HG03432 (cell line): ENCODE data around the gene FRMD8.

Experiments used
- ATAC-seq: cut with Tn5 transposase; IDR thresholded peaks from one replicate; pipeline ENCODE4 v1.9.1; 2021; ENCODE audit warnings: mild to moderate bottlenecking, moderate library complexity; ENCODE audit not compliant: unreplicated experiment

FRMD8 gene, protein sequence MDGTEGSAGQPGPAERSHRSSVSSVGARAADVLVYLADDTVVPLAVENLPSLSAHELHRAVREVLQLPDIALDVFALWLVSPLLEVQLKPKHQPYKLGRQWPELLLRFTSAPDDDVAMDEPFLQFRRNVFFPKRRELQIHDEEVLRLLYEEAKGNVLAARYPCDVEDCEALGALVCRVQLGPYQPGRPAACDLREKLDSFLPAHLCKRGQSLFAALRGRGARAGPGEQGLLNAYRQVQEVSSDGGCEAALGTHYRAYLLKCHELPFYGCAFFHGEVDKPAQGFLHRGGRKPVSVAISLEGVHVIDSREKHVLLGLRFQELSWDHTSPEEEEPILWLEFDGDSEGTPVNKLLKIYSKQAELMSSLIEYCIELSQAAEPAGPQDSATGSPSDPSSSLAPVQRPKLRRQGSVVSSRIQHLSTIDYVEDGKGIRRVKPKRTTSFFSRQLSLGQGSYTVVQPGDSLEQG

DNA sequence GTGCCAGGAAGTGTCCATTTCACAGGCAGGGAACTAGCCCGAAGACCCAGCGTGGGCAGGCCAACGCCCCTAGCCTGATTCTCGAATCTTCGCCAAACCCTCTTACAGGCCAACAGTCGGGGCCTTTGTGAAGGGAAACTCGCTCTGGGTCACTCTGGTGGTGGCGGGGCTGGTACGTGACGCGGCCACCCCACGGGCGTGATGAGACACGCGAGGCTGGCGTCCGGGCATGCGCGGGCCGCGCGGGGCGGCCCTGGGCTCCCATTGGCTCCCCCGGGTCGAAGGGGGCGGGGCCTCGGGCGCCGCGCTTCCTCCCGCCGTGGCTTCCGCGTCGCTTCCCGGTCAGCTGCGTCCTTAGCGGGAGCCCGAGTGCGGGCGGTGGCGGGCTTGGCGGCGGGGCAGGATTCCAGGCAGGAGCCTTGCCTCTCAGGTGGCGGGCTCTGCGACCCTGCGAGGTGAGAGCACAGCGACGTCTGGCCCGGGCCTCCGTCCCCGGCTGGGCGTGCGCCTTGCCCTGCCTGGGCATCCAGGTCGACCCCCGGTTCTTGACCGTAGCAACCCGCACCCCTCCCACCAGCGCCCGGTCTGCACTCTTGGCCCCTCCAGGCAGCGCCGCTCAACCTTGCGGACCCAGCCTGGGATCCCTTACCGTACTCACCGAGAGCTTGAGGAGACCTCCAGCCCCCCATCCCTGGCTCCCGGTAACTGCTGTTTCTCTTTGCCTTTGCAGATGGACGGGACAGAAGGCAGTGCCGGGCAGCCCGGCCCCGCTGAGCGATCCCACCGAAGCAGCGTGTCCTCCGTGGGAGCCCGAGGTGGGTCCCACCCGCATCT is at the start of gene FRMD8:
Gene FRMD8 (plus strand): TSS at position 331 of the 834 bp plus-strand sequence. CDS start 400 bp downstream, at position 731.
- peak; percentile 41 for ATAC-seq

DNA sequence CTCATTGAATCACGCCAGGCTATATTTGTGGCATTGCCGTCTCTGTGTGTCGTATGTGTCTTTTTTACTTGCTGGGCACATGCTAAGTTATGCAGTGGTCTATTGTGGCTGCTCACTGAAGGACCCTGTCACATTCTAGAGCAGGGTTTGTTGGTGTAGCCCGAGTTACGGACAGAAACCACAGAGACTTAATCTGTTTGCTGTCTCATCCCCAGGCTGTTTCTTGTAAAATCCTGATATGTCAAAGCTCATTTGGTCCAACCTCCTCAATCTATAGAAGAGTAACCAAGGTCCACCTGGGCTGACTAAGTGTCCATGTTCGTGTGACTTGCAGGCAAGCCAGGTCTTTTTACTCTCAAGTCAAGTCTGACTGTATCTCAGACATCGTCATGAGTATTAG is 47.8 kb upstream of the FRMD8 start:
- no peak for ATAC-seq

DNA sequence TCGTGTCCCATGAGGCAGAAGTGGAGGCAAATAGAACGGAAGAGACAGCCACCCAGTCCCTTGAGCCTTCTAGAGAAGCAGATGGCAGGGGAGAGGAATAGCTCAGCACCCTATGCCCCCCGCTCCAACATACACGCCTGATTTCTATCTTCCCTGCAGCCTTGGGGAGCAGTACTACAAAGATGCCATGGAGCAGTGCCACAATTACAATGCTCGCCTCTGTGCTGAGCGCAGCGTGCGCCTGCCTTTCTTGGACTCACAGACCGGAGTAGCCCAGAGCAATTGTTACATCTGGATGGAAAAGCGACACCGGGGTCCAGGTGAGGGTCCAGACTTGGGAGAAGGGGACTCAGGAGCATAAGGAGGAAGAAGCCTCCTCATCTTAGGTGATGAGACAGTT is 46.2 kb upstream of the FRMD8 start:
- no peak for ATAC-seq

DNA sequence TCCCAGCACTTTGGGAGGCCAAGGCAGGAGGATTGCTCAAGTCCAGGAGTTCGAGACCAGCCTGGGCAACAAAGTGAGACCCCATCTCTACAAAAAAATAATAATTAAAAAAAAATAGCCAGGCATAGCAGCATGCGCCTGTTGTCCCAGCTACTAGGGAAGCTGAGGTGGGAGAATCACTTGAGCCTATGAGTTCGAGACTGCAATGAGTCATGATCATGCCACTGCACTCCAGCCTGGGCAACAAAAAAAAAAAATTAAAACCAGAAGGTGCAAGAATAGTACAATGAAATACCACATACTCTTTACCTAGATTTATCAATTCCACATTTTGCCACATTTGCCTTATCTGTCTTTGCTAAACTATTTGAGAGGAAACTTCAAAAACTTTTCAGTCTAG is 44.6 kb upstream of the FRMD8 start:
- no peak for ATAC-seq

DNA sequence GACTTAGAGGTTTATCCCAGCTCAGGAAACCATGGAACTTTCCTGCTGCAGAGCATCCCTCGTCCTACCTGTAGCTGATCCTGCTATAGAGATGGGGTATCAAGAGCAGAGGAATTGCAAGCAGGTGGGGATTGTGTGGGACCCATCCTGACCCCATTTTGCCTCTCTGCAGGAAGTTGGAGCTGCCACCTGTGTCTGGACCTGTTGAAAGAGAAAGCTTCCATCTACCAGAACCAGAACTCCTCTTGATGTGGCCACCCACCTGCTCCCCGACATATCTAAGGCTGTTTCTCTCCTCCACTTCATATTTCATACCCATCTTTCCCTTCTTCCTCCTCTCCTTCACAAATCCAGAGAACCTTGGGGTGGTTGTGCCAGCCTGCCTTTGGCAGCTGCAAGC is 34.9 kb upstream of the FRMD8 start:
- no peak for ATAC-seq

DNA sequence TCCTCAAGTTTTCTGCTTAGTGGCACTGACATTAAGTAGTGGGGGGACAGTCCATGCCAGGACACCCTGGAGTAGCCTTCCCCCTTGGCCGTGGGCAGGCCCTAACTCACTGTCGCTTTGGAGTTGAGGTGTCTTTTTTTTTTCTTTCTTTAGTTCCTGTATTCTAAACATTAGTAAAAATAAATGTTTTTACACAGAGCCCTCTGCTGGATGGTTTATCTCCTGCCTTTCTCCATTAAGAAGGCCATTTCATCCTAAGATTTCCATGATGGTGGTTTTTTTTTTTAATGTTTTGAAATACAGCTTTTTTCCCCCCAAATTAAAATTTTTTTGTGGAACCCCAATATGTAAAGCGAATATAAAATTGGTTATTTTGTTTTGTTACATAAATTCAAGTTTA is 33.7 kb upstream of the FRMD8 start:
- ATAC-seq, result no peak

DNA sequence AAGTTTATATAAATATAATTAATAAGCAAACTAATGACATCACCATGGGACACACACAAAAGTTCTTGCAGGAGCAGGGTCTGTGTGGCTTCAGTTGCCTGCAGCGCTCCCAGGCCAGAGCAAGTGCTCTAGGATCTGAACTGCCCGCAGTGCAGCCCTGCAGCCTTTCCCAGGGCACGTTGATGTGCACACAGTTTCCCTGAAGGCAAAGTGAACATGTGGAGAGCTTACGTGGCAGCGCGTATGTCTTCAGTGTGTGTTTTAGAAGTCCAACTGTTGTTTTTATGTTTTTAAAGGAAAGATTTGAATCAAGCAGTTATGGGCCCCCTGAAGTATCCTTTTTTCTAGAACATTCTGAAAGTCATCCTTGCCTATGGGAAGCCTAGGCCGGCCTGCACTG is 33.1 kb upstream of the FRMD8 start:
- ATAC-seq, result no peak

DNA sequence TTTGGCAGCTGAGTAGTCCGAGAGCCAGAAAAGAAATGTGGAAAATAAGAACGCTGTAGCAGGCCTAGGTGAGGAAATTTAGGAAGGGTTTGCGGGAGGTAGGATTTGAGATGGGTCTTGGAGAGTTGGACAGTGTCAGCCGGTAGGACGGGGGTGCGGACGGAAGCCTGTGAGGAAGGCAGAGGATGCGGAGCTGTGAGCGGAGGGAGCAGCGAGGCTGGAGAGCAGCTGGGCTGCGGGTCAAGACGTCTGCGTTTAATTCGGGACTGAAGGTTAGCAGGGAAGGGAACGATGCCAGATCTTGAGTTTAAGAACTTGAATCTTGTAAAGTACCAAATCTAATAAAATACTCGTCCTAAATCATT is 32.6 kb upstream of the FRMD8 start:
- ATAC-seq, result no peak

DNA sequence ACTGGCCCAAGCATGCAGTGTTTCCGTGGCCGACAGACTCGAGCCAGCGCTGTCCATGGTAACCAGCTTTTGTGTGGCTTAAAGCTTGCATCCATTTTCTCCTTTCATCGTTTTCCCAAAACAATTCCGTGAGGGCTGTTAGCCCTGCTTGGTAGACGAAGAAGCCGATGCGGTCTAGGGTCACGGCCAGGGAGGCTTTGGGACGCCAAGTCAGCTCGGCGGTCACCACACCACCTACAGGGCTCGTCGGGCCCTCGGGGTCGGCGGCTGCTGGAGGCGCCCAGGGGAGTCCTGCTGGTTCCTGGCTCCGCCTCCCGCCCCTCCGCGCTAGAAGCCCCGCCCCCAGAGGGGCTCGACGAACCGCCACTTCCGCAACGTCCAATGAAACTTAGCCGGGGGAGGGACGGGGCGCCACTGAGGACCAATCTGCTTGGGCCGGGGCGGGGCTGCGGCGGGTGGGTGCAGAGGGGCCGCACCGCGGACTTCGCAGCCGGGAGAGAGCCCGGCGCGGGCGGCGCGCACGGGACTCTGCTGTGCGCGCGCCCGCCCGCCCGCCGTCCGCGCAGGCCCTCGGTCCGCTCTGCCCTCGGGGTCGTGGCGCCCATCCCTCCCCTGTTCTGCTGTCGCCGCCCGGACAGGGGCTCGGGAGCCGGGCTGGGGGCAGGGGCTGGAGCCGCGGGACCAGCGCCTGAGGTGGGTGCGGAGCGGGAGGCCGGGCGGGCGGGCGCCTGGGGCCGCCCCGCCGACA is 32.0 kb upstream of the FRMD8 start, which contains the start of gene TIGD3:
Gene TIGD3 (plus strand): TSS at position 487 of the 748 bp plus-strand sequence. CDS start 1,058 bp downstream, outside the sequence.
- ATAC-seq, result peak; percentile 79

DNA sequence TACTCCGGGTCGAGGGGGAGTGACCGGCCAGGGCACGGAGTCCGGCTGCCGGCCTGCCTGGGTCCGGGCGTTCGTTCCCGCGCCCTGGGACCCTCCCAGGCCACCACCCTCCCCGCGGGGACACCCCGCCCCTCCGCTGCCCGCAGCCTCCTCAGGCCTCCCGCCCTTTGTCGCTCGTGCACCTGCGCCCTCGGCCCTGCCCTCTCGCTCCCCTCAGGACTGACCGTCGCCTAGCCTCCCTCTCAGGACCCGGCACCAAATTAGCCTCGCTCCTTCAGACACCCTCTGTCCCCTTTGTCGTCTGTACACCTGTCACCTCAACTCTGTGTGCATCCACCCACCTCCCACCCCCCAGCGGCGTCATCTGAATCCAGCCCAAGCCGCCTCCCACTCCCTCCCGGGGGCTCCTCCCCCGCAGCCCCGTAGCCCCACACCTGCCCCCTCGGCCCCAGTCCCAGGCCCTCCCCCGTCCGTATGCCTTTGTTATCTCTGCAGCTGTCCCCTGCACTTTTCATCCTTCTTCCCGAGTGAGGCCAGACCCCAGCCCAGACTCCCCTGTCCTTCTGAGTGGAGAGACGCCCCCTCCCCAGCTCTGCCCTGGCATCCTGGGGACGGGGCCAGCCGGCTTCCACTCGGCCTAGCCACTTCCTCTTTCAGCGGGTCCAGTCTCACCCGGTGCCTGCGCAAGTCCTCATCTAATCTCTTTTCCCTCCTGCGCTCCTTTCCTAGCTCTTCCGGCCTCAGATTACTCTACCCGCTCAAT is 31.2 kb upstream of the FRMD8 start:
- ATAC-seq, result peak; percentile 40

DNA sequence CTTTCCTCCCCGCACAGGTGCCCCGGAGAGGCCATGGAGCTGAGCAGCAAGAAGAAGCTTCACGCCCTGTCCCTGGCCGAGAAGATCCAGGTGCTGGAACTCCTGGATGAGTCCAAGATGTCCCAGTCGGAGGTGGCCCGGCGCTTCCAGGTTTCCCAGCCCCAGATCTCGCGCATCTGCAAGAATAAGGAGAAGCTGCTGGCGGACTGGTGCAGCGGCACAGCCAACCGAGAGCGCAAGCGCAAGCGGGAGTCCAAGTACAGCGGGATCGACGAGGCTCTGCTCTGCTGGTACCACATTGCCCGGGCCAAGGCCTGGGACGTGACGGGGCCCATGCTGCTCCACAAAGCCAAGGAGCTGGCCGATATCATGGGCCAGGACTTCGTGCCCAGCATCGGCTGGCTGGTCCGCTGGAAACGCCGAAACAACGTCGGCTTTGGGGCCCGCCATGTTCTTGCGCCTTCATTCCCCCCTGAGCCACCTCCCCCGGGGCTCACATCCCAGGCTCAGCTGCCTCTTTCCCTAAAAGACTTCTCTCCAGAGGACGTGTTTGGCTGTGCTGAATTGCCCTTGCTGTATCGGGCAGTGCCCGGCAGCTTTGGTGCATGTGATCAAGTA is 30.6 kb upstream of the FRMD8 start:
- no peak for ATAC-seq

DNA sequence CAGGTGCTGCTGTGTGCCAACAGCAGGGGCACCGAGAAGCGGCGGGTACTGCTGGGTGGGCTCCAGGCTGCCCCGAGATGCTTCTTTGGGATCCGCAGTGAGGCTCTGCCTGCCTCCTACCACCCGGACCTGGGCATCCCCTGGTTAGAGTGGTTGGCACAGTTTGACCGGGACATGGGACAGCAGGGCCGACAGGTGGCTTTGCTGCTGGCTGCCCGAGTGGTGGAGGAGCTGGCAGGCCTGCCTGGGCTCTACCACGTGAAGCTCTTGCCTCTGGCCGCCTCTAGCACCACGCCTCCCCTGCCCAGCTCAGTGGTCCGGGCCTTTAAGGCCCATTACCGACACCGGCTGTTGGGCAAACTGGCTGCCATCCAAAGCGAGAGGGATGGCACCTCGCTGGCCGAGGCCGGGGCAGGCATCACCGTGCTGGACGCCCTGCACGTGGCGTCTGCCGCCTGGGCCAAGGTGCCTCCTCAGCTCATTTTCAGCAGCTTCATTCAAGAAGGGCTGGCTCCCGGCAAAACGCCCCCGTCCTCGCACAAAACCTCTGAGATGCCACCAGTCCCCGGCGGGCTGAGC is 30.0 kb upstream of the FRMD8 start:
- ATAC-seq, result no peak

DNA sequence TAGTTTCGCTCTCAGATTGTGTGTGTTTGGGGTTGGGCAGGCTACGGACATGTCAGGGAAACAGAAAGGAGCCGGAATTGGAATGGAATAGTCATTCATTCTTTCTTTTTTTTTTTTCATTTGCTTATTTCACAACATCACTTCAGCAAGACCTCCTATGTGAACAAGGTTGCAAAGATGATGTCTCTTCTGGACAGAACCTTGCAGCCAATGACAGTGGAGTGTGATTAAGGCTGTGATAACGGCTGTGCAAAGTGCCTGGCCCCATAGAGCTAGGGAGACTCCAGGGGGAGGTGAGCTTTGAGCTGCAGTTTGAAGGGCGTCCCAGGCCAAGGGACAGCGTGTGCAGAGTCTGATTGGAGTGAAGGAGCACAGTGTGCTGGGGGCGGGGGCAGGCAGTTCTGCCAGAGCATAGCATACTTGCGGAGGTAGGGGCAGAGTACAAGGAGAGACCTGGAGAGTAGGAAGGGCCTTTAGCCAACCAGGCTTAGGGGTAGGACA is 28.5 kb upstream of the FRMD8 start:
- ATAC-seq, result no peak

DNA sequence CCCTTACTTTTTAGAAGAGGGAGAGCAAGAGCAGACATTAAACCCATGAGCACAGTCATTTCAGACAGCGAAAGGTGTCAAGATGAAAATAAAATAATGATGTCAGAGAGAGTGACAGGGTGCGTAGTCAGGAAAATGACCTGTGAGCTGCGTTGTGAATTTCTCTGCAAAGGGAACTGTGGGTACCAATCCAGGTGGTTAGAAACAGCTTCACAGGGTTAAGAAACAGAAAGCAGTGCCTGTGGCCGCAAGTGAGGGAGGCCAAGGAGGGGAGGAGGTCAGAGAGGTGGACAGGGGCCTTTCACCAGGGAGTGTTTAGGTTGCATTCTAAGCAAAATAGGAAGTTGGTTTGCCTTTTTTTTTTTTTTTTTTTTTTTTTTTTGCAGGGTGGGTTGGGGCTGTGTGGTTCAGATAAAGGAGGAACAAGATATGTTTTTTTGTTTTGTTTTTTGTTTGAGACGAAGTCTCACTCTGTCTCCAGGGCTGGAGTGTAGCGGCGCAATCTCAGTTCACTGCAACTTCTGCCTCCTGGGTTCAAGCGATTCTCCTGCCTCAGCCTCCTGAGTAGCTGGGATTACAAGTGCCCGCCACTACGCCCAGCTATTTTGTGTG is 24.0 kb upstream of the FRMD8 start:
- ATAC-seq, result peak; percentile 64

DNA sequence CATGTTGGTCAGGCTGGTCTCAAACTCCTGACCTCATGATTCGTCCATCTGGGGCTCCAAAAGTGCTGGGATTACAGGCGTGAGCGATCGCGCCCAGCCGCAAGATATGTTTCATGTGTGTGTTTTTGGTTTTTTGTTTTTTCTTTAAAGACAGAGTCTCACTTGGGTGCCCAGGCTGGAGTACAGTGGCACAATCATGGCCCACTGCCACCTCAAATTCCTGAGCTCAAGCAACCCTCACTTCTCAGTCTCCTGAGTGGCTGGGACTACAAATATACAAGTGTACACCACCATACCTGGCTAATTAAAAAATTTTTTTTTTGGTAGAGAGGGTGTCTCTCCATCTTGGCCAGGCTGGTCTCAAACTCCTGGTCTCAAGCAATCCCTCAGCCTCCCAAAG is 23.5 kb upstream of the FRMD8 start:
- ATAC-seq, result no peak

DNA sequence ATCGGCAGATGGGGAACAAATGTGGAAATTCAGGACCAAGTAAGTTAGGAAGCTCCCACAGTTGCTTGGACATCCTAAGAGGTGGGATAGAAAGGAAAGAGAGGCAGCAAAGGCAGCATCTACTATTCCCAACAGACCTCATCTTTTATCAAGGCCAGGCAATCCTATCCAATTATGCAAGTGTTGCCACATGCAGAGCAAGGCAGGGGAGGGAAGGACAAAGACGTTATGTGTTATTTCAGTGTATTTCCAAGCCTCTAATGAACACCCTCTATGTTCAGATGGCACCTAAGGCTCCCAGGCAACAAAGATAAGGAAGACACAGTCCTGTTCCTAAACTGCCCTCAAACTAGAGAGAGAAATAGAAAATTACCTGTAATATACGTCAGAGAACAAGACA is 22.7 kb upstream of the FRMD8 start:
- ATAC-seq, result no peak

DNA sequence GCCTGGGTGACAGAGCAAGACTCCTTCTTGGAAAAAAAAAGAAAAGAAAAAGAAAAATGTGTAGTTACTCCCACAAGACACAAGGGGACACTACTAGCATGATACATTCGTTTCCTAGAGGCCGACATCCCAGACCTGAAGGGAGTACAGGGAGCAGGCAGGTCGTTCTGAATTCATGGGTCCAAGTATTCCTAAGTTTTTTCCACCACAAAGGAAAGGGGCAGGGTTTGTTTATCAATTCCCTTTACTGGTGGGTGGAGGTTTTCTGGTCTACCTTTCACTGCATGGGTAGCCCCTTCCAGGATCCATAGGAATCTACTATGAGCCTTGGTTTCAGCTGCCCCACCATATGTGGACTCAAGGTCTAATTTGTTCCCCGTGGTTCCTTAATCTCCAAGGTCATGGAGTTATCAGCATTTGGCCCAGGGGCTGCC is 20.1 kb upstream of the FRMD8 start:
- no peak for ATAC-seq

DNA sequence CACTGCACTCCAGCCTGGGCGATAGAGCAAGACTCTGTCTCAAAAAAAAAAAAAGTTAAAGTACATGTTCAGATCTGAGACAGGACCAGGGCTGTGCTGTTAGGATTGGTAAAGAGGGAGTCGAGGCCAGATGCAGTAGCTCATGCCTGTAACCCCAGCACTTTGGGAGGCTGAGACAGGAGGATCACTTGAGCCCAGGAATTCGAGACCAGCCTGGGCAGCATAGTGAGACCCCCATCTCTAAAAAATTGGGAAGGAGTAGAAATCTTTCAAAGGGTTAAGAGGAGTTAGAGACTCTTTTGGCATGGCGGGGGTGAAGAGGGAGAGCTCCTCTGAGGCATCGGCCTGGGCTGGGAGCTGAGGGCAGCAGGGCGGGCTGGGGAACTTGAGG is 15.8 kb upstream of the FRMD8 start:
- no peak for ATAC-seq
